Omental fat pad (tissue), 4 donors: ENCODE data around the gene LZTS2. TPM values are rescaled to one million over a fixed set of nuclear protein-coding genes. Genes with fewer than 3 reads are reported as not detected.

Source experiments
- ATAC-seq: fragments of 150-250 bp; one replicate; pipeline ENCODE4 v1.9.1; 2016; ENCODE audit warnings: mild to moderate bottlenecking, moderate library complexity; ENCODE audit not compliant: low FRiP score
- DNase-seq: peaks from one replicate; pipeline ENCODE4 v3.0.0-alpha.2; 2019; ENCODE audit warnings: low spot score
- CTCF ChIP-seq, 3 donors: fragments of 450-650 bp; IDR thresholded peaks; one replicate each; pipeline ENCODE4 v1.5.1; 2016 to 2017; ENCODE audit warnings: antibody characterized with exemption in 3 of 3, mild to moderate bottlenecking in 3 of 3, moderate library complexity in 2 of 3
- total RNA-seq, 4 donors: library from RNA; depleted of rRNA; stranded (reverse); fragments of >200 nt; gene quantifications; one replicate each; pipeline ENCODE4 v1.1.0, GENCODE V29; 2016

LZTS2 gene
- total RNA-seq, 4 donors from 2014 or later, result 59.4 to 98.0 (median 72.6) TPM

- ATAC-seq, result no peak
- TF ChIP-seq CTCF (IDR thresholded peaks at IDR 0.05), result no peak
- no peak for DNase-seq
Measured at GRCh38 chr10:101035916-101036702, 36.5 kb downstream of the LZTS2 start.

- DNase-seq (no peak), ATAC-seq (no peak)
- TF ChIP-seq CTCF (IDR thresholded peaks at IDR 0.05), result no peak
Measured at GRCh38 chr10:101036726-101037125, 37.1 kb downstream of the LZTS2 start.

GRCh38 chr10:101038484-101038883 lies 38.9 kb downstream of the LZTS2 start:
- DNase-seq (no peak), ATAC-seq (no peak)
- TF ChIP-seq CTCF (IDR thresholded peaks at IDR 0.05), result no peak

GRCh38 chr10:101040061-101040460 lies 40.5 kb downstream of the LZTS2 start:
- no peak for TF ChIP-seq CTCF (IDR thresholded peaks at IDR 0.05)

GRCh38 chr10:101040851-101041250 lies 41.2 kb downstream of the LZTS2 start:
- ATAC-seq (no peak), DNase-seq (no peak)
- no peak for TF ChIP-seq CTCF (IDR thresholded peaks at IDR 0.05)

More at GRCh38 chr10:101040061-101040460, 40.5 kb downstream of the LZTS2 start:
- no peak for ATAC-seq
- DNase-seq, result no peak

GRCh38 chr10:101041252-101041761 lies 41.7 kb downstream of the LZTS2 start:
- peak; percentile 60 for DNase-seq
- peak; percentile 79 for ATAC-seq
- TF ChIP-seq CTCF (IDR thresholded peaks at IDR 0.05), result peak in 2 of 3 donors; percentile 24 to 69

- DNase-seq (no peak), ATAC-seq (no peak)
- no peak for TF ChIP-seq CTCF (IDR thresholded peaks at IDR 0.05)
Measured at GRCh38 chr10:101042118-101042517, 42.5 kb downstream of the LZTS2 start.
